ENCODE data around the gene ARSA. TPM values are rescaled to one million over a fixed set of nuclear protein-coding genes. Genes with fewer than 3 reads are reported as not detected.

ARSA gene
- total and polyA plus RNA-seq, 2 donors (not counting 3 experiments of a cell fraction or from before 2014, with no cell fraction given) = 22.3 to 33.6 TPM

DNA sequence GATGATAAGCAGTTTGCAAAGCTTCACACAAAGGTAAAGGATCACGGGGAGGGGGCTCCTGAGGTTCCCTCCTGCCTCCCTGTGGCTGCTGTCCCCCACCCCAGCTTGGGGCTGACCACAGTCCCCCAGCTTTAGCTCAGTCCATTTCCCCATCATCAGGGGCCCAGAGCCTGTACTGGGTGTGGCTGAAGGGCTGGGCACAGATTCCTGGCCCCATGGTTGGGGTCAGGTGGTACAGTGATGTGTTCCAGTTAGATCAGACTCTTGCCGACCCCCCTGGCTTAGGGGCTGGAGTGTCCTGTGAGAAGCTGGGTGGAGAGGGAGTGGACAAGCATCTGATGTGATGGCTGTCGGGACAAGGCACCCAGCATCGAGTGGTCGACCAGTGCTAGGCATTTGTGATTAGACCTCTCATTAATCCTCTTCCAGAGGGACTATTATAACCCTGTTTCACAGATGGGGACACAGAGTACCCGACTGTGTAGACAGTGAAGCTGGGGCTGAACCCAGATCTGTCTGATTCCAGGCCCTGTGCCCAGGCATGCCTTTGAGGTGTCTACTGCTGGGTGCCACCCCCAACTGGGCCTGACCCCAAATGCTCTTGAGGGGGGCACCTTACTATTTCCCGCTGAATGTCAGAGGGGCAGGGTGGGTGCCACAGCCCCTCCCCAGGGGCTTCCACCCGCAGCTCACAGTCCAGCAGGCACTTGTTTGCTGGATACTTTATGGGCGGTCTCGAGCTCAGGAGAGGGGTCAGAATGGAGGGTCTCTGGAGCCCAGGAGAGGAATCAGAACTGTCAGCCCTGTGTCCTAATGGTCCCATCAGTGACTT, 48.9 kb upstream of the ARSA start:
- Histone ChIP-seq H4K20me1 (replicated peaks; ENCODE audit: control insufficient read depth, extremely low read depth, insufficient read depth, low read length) (no peaks in the 10 kb centered on the region), H3K9me1 (replicated peaks; ENCODE audit: control insufficient read depth, extremely low read depth, insufficient read depth, low read length) (no peaks in the 10 kb centered on the region), H3K4me3 (replicated peaks in 1 of 3; ENCODE audit: insufficient read depth in 1 of 3, low read depth in 1 of 3, low read length in 3 of 3) (peak overlapping the region in 2 of 3 experiments; percentile 6 to 74), H3K4me1 (ENCODE audit: control insufficient read depth, extremely low read depth, insufficient read depth, low read length) (peaks cover 22% of the 10 kb centered on the region), H3K27me3 (ENCODE audit: control insufficient read depth in 2 of 2, insufficient read depth in 2 of 2, low read length in 2 of 2) (no peaks in the 10 kb centered on the region), H3K4me2 (ENCODE audit: insufficient read depth, low read length) (peak overlapping the region; percentile 6), H3K36me3 (ENCODE audit: control insufficient read depth in 2 of 2, extremely low read depth in 1 of 2, insufficient read depth in 2 of 2, low read length in 2 of 2) (peaks cover 8 to 45% of the 10 kb centered on the region in 2 experiments), H3K79me2 (ENCODE audit: control insufficient read depth, insufficient read depth, low read length) (peaks cover 68% of the 10 kb centered on the region), H2AFZ (ENCODE audit: low read depth, low read length) (no peak overlapping the region), H3K9ac (replicated peaks; ENCODE audit: extremely low read depth, insufficient read depth, low read length) (no peak overlapping the region), H3K27ac (ENCODE audit: insufficient read depth, low read depth, low read length) (no peak overlapping the region), H3K9me3 (replicated peaks; ENCODE audit: control insufficient read depth, insufficient read depth, low read length) (no peaks in the 10 kb centered on the region)
- intact Hi-C loops (cut with micrococcal nuclease) = loop anchor here (2.0 kb wide), 1 partner anchor 14 kb away; no protein-coding TSS in a partner anchor
- no peak for TF ChIP-seq FOS (IDR thresholded peaks at IDR 0.05; ENCODE audit: borderline replicate concordance, insufficient read depth, low read length)
- no peak for TF ChIP-seq EZH2 (IDR thresholded peaks at IDR 0.05; ENCODE audit: borderline replicate concordance, low read depth, low read length, severe bottlenecking)
- POLR2A ChIA-PET = interaction anchor here (0.9 kb wide), 1 partner anchor 49 kb away, joined by 5 read pairs; the partner anchor contains the start of gene ARSA
- dilution Hi-C loops (cut with MboI; ENCODE audit: extremely low pct_ligation_motif_present, low sequenced_read_pairs) = no loop called here
- BruUV-seq (replicated peaks) = no TSS peak
- CTCF ChIA-PET = interaction anchor here (0.8 to 2.9 kb wide), 6 partner anchors 8 to 56 kb away, joined by 3 to 25 read pairs (median 6); partner anchors contain the start of gene ARSA
- FAIRE-seq = peak; percentile 38
- no peak for DNase-seq (ENCODE audit: low read depth, low spot score)

DNA sequence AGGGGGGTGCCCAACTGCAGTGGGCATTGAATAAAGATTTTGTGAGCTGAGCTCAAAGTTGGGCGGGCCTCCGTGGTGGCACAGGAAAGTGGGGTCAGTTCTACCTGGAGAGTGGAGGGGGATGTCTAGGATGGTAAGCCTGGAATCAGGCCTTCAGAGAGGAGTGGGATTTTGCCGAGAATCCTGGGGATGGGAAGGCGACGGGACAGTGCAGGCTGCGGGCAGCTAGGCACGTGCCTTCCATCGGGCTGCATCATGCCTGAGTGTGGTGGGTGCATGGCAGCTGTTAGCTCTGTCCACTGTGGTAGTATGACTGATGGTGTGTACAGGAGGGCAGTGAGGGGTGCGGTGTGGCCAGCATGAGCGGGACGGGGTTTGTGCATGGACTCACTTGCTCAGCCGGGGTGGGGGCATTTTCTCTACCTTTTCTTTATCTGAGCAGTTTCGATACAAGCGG, 48.3 kb upstream of the ARSA start:
- Histone ChIP-seq H3K9me3 (replicated peaks; ENCODE audit: control insufficient read depth, insufficient read depth, low read length) (no peaks in the 10 kb centered on the region), H3K27me3 (ENCODE audit: control insufficient read depth in 2 of 2, insufficient read depth in 2 of 2, low read length in 2 of 2) (no peaks in the 10 kb centered on the region), H4K20me1 (replicated peaks; ENCODE audit: control insufficient read depth, extremely low read depth, insufficient read depth, low read length) (no peaks in the 10 kb centered on the region), H3K9ac (replicated peaks; ENCODE audit: extremely low read depth, insufficient read depth, low read length) (no peak overlapping the region), H3K9me1 (replicated peaks; ENCODE audit: control insufficient read depth, extremely low read depth, insufficient read depth, low read length) (no peaks in the 10 kb centered on the region), H3K4me3 (replicated peaks in 1 of 3; ENCODE audit: insufficient read depth in 1 of 3, low read depth in 1 of 3, low read length in 3 of 3) (peak overlapping the region in 2 of 3 experiments; percentile 6 to 74), H3K4me2 (ENCODE audit: insufficient read depth, low read length) (peak overlapping the region; percentile 6), H3K79me2 (ENCODE audit: control insufficient read depth, insufficient read depth, low read length) (peaks cover 66% of the 10 kb centered on the region), H3K36me3 (ENCODE audit: control insufficient read depth in 2 of 2, extremely low read depth in 1 of 2, insufficient read depth in 2 of 2, low read length in 2 of 2) (peaks cover 8 to 45% of the 10 kb centered on the region in 2 experiments), H3K27ac (ENCODE audit: insufficient read depth, low read depth, low read length) (no peak overlapping the region), H2AFZ (ENCODE audit: low read depth, low read length) (no peak overlapping the region), H3K4me1 (ENCODE audit: control insufficient read depth, extremely low read depth, insufficient read depth, low read length) (peaks cover 29% of the 10 kb centered on the region)
- TF ChIP-seq MYC (IDR thresholded peaks at IDR 0.05; ENCODE audit: low read depth, low read length) (no peak), JUN (IDR thresholded peaks at IDR 0.05; ENCODE audit: borderline replicate concordance, insufficient read depth, insufficient read length, low read depth) (no peak)
- TF ChIP-seq, protein P1, sequence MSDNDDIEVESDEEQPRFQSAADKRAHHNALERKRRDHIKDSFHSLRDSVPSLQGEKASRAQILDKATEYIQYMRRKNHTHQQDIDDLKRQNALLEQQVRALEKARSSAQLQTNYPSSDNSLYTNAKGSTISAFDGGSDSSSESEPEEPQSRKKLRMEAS (IDR thresholded peaks at IDR 0.05; ENCODE audit: insufficient read depth, insufficient read length) = peak; percentile 60
- FAIRE-seq = no peak
- dilution Hi-C loops (cut with MboI; ENCODE audit: extremely low pct_ligation_motif_present, low sequenced_read_pairs) = no loop called here
- DNase-seq (ENCODE audit: low read depth, low spot score) = no peak
- BruUV-seq (replicated peaks) = no TSS peak
- POLR2A ChIA-PET = interaction anchor here (0.9 kb wide), 1 partner anchor 48 kb away, joined by 5 read pairs; the partner anchor contains the start of gene ARSA
- CTCF ChIA-PET = interaction anchor here (0.8 to 2.9 kb wide), 5 partner anchors 9 to 55 kb away, joined by 3 to 25 read pairs (median 7); partner anchors contain the start of gene ARSA
- intact Hi-C loops (cut with micrococcal nuclease) = loop anchor here (2.0 kb wide), 1 partner anchor 15 kb away; no protein-coding TSS in a partner anchor
